H1 (cell line): ENCODE data around the gene FARS2. TPM values are rescaled to one million over a fixed set of nuclear protein-coding genes. Genes with fewer than 3 reads are reported as not detected.

Source experiments
- CTCF ChIA-PET: fragments of 300-600 bp; sonication (Branson Sonifier 250); formaldehyde crosslinking; loops from one replicate; lab custom pipeline; 2021; ENCODE audit not compliant: partially characterized antibody; lab: Charles Lee
- POLR2A ChIA-PET: fragments of 300-600 bp; sonication (Branson Sonifier 250); formaldehyde crosslinking; loops from one replicate; lab custom pipeline; 2021; ENCODE audit warnings: inconsistent platforms; ENCODE audit not compliant: partially characterized antibody; lab: Charles Lee
- DNase-seq, 2 experiments: peaks; one replicate each; pipeline versions ENCODE4 v3.0.0 to v3.0.0-alpha.2; 2010 to 2022; ENCODE audit warnings: low spot score in 2 of 2, low read depth in 1 of 2, mixed read lengths in 1 of 2
- FAIRE-seq: peaks from 2 replicates; lab custom pipeline; 2011; peaks lifted over from hg19 to GRCh38; lab: Jason Lieb, UNC
- H2AFZ ChIP-seq: 2 replicates; pipeline ENCODE4 v1.8.1; 2012; ENCODE audit warnings: low read length, inconsistent platforms
- H2AK5ac ChIP-seq: 2 replicates; pipeline ENCODE4 v1.6.1; 2013; ENCODE audit warnings: low read depth, low read length
- H2BK120ac ChIP-seq: replicated peaks from 2 replicates; pipeline ENCODE3; 2013; ENCODE audit warnings: low read depth, low read length, inconsistent platforms
- H2BK12ac ChIP-seq: 2 replicates; pipeline ENCODE4 v1.6.1; 2013; ENCODE audit warnings: low read depth, low read length
- H2BK15ac ChIP-seq: 2 replicates; pipeline ENCODE4 v1.6.1; 2013; ENCODE audit warnings: low read length
- H2BK20ac ChIP-seq: 2 replicates; pipeline ENCODE4 v1.6.1; 2013; ENCODE audit warnings: low read length
- H2BK5ac ChIP-seq: 2 replicates; pipeline ENCODE4 v1.6.1; 2013; ENCODE audit warnings: low read depth, low read length
- H3K14ac ChIP-seq: 2 replicates; pipeline ENCODE4 v1.6.1; 2013; ENCODE audit warnings: inconsistent platforms; ENCODE audit not compliant: insufficient read length
- H3K18ac ChIP-seq: 2 replicates; pipeline ENCODE4 v1.6.1; 2013; ENCODE audit warnings: low read length; ENCODE audit errors: extremely low read depth
- H3K23ac ChIP-seq: 2 replicates; pipeline ENCODE4 v1.6.1; 2013; ENCODE audit warnings: inconsistent platforms; ENCODE audit not compliant: insufficient read length
- H3K23me2 ChIP-seq: 2 replicates; pipeline ENCODE4 v1.6.1; 2013; ENCODE audit warnings: low read depth, low read length
- H3K27ac ChIP-seq: 2 replicates; pipeline ENCODE4 v1.6.1; 2011; ENCODE audit warnings: low read depth, low read length, inconsistent platforms
- H3K27me3 ChIP-seq, 4 experiments: replicated peaks in 1 of 4; 1 replicate in 1 of 4; 2 replicates in 3 of 4; pipeline versions ENCODE4 v1.6.1 to v1.8.1; 2011 to 2013; ENCODE audit warnings: low read length in 3 of 4, mild to moderate bottlenecking in 3 of 4, inconsistent platforms in 2 of 4, mixed read lengths in 2 of 4, moderate library complexity in 1 of 4; ENCODE audit not compliant: control insufficient read depth in 3 of 4, insufficient read depth in 3 of 4; ENCODE audit errors: extremely low read depth in 1 of 4
- H3K36me3 ChIP-seq, 4 experiments: 2 replicates each; pipeline versions ENCODE4 v1.6.1 to v1.8.1; 2011 to 2013; ENCODE audit warnings: mild to moderate bottlenecking in 4 of 4, low read length in 3 of 4, moderate library complexity in 2 of 4, control low read depth in 1 of 4, inconsistent platforms in 1 of 4; ENCODE audit not compliant: insufficient read depth in 4 of 4, control insufficient read depth in 2 of 4
- H3K4ac ChIP-seq: replicated peaks from 2 replicates; pipeline ENCODE3; 2013; ENCODE audit warnings: low read length, low read depth, mixed read lengths, inconsistent platforms; ENCODE audit not compliant: insufficient read length
- H3K4me1 ChIP-seq, 4 experiments: replicated peaks in 1 of 4; 1 replicate in 1 of 4; 2 replicates in 3 of 4; pipeline versions ENCODE4 v1.6.1 to v1.8.1; 2011 to 2013; ENCODE audit warnings: low read length in 3 of 4, inconsistent platforms in 2 of 4, mixed read lengths in 1 of 4; ENCODE audit not compliant: insufficient read depth in 4 of 4, control insufficient read depth in 3 of 4
- H3K4me2 ChIP-seq, 2 experiments: 2 replicates each; pipeline versions ENCODE4 v1.6.1 to v1.8.1; 2011 to 2013; ENCODE audit warnings: low read depth in 2 of 2, low read length in 2 of 2, control low read depth in 1 of 2, inconsistent platforms in 1 of 2, mild to moderate bottlenecking in 1 of 2; ENCODE audit not compliant: insufficient read depth in 1 of 2
- H3K4me3 ChIP-seq, 4 experiments: fragments of 200-600, 300-600 bp in 1 of 4; sonication (generic), shearing (Covaris generic), sonication (Bioruptor Twin) in 1 of 4; 2 replicates each; pipeline versions ENCODE4 v1.5.1 to v1.8.1; 2011 to 2016; ENCODE audit warnings: low read length in 4 of 4, low read depth in 3 of 4, control low read depth in 2 of 4, inconsistent platforms in 2 of 4, mild to moderate bottlenecking in 2 of 4, mixed read lengths in 1 of 4, moderate library complexity in 1 of 4; ENCODE audit not compliant: insufficient read depth in 2 of 4; ENCODE audit errors: extremely low read depth in 1 of 4
- H3K56ac ChIP-seq: replicated peaks from 2 replicates; pipeline ENCODE3; 2013; ENCODE audit warnings: low read depth, mild to moderate bottlenecking, mixed read lengths, low read length, inconsistent platforms; ENCODE audit not compliant: insufficient read length
- H3K79me1 ChIP-seq: 2 replicates; pipeline ENCODE4 v1.6.1; 2013; ENCODE audit warnings: low read depth, low read length, control low read depth
- H3K79me2 ChIP-seq, 2 experiments: 2 replicates each; pipeline versions ENCODE4 v1.6.1 to v1.8.1; 2012 to 2013; ENCODE audit warnings: low read length in 2 of 2, mild to moderate bottlenecking in 2 of 2, inconsistent platforms in 1 of 2; ENCODE audit not compliant: insufficient read depth in 2 of 2, control insufficient read depth in 1 of 2
- H3K9ac ChIP-seq, 4 experiments: replicated peaks in 1 of 4; 1 replicate in 1 of 4; 2 replicates in 3 of 4; pipeline versions ENCODE4 v1.6.1 to v1.8.1; 2011 to 2013; ENCODE audit warnings: low read depth in 3 of 4, low read length in 3 of 4, control low read depth in 2 of 4, mild to moderate bottlenecking in 2 of 4, moderate library complexity in 2 of 4, inconsistent platforms in 1 of 4; ENCODE audit errors: extremely low read depth in 1 of 4
- H3K9me3 ChIP-seq, 2 experiments: 2 replicates each; pipeline versions ENCODE4 v1.6.1 to v1.8.1; 2012 to 2013; ENCODE audit warnings: mild to moderate bottlenecking in 2 of 2, moderate library complexity in 2 of 2, control low read depth in 1 of 2, inconsistent platforms in 1 of 2, low read depth in 1 of 2, low read length in 1 of 2, mixed read lengths in 1 of 2; ENCODE audit not compliant: insufficient read depth in 2 of 2
- H4K20me1 ChIP-seq, 2 experiments: replicated peaks in 1 of 2; 2 replicates each; pipeline versions ENCODE3 to v1.8.1; 2011 to 2013; ENCODE audit warnings: inconsistent platforms in 2 of 2, low read length in 2 of 2, mild to moderate bottlenecking in 1 of 2; ENCODE audit not compliant: insufficient read depth in 2 of 2, control insufficient read depth in 1 of 2
- H4K5ac ChIP-seq: 2 replicates; pipeline ENCODE4 v1.6.1; 2013; ENCODE audit warnings: low read length, low read depth, mixed read lengths, inconsistent platforms; ENCODE audit not compliant: insufficient read length
- H4K8ac ChIP-seq: 2 replicates; pipeline ENCODE4 v1.8.0; 2013; ENCODE audit warnings: mild to moderate bottlenecking, moderate library complexity, low read length, inconsistent platforms; ENCODE audit not compliant: insufficient read depth; ENCODE audit errors: extremely low read depth
- H4K91ac ChIP-seq: replicated peaks from 2 replicates; pipeline ENCODE3; 2013; ENCODE audit warnings: low read length, mixed read lengths, inconsistent platforms; ENCODE audit not compliant: insufficient read length
- BACH1 ChIP-seq: IDR thresholded peaks from 2 replicates; pipeline ENCODE4 v1.6.1; 2012; ENCODE audit warnings: low read length, improper control_type of control experiment
- CHD2 ChIP-seq: IDR thresholded peaks from 2 replicates; pipeline ENCODE4 v1.6.1; 2012; ENCODE audit warnings: low read length, improper control_type of control experiment
- GABPA ChIP-seq: IDR thresholded peaks from 2 replicates; pipeline ENCODE4 v1.6.1; 2011; ENCODE audit warnings: mild to moderate bottlenecking, low read length, moderate library complexity, borderline replicate concordance; ENCODE audit not compliant: insufficient read depth
- HDAC6 ChIP-seq: IDR thresholded peaks from one replicate; pipeline ENCODE4 v1.7.1; 2012; ENCODE audit warnings: low read depth, mild to moderate bottlenecking, inconsistent platforms, low read length, moderate library complexity
- JUN ChIP-seq: IDR thresholded peaks from 2 replicates; pipeline ENCODE4 v1.6.1; 2011; ENCODE audit warnings: low read depth, mild to moderate bottlenecking, improper control_type of control experiment, low read length
- KDM4A ChIP-seq: IDR thresholded peaks from one replicate; pipeline ENCODE4 v1.7.1; 2012; ENCODE audit warnings: low read depth, mild to moderate bottlenecking, moderate library complexity, low read length, inconsistent platforms; ENCODE audit not compliant: severe bottlenecking
- KDM5A ChIP-seq: fragments of 200-600 bp; IDR thresholded peaks from 2 replicates; pipeline ENCODE4 v1.7.1; 2012; ENCODE audit warnings: mild to moderate bottlenecking, low read length, inconsistent platforms, mixed read lengths
- NRF1 ChIP-seq: IDR thresholded peaks from 2 replicates; pipeline ENCODE4 v1.6.1; 2011; ENCODE audit warnings: mild to moderate bottlenecking, low read depth, low read length, improper control_type of control experiment
- RBBP5 ChIP-seq: IDR thresholded peaks from 2 replicates; pipeline ENCODE4 v1.7.1; 2012; ENCODE audit warnings: low read depth, mild to moderate bottlenecking, inconsistent platforms, low read length, moderate library complexity, borderline replicate concordance
- SIN3A ChIP-seq, 2 experiments: IDR thresholded peaks in 1 of 2; conservative IDR thresholded peaks in 1 of 2; 2 replicates each; pipeline ENCODE4 v1.6.1; 2011 to 2012; ENCODE audit warnings: low read length in 2 of 2, improper control_type of control experiment in 1 of 2, low read depth in 1 of 2, mild to moderate bottlenecking in 1 of 2
- TBP ChIP-seq: IDR thresholded peaks from 2 replicates; pipeline ENCODE4 v1.6.1; 2011; ENCODE audit warnings: low read depth, low read length, improper control_type of control experiment
- WGBS, 2 experiments: shearing (Covaris generic) in 1 of 2; methylation state at CpG; one replicate each; pipeline versions ENCODE4 v1.1.6 to v1.1.7; 2013 to 2015; ENCODE audit warnings: low lambda C conversion rate in 2 of 2, mixed read lengths in 2 of 2, inconsistent platforms in 1 of 2, low coverage in 1 of 2, missing lambda C conversion rate in 1 of 2; ENCODE audit not compliant: insufficient replicate concordance in 2 of 2, insufficient coverage in 1 of 2, insufficient read length in 1 of 2; ENCODE audit errors: extremely low coverage in 1 of 2, missing lambda C conversion rate in 1 of 2; 5-methylcytosine and 5-hydroxymethylcytosine counted together
- polyA plus RNA-seq, 7 experiments: library from polyadenylated mRNA; depleted of rRNA in 3 of 7; stranded (reverse) in 5 of 7; unstranded in 2 of 7; fragments of >200 nt in 5 of 7; fragments of 200-250 nt in 2 of 7; gene quantifications; 1 replicate in 5 of 7; 2 replicates in 1 of 7; 4 replicates in 1 of 7; pipeline versions ENCODE4 v1.2.1 to v1.2.3, GENCODE V29; 2011 to 2013; ENCODE audit warnings: missing spikeins in 2 of 7, mixed read lengths in 2 of 7
- total RNA-seq: library from RNA; stranded (reverse); fragmentation: NEBNext Ultra II Directional; extraction: Animal tissue kit (Norgen Biotek cat#: 25700); gene quantifications from 2 replicates; pipeline ENCODE4 v1.2.1, GENCODE V29; 2021
- TF ChIP-seq, protein P1 (sequence below), 3 experiments: IDR thresholded peaks; 1 replicate in 2 of 3; 2 replicates in 1 of 3; pipeline versions ENCODE4 v1.5.1 to v1.6.1; 2011; ENCODE audit warnings: low read length in 3 of 3, mild to moderate bottlenecking in 3 of 3, inconsistent platforms in 2 of 3, low read depth in 1 of 3, moderate library complexity in 1 of 3; ENCODE audit not compliant: insufficient read depth in 1 of 3; ENCODE audit errors: control extremely low read depth in 1 of 3

The FARS2 gene
- total and polyA plus RNA-seq, 2 of the 8 experiments (the other 6 are each of a cell fraction or from before 2014, with no cell fraction given) = 11.7 to 14.4 TPM

GRCh38 chr6:5778906-5779305 is 517.6 kb downstream of the FARS2 start:
- no peak overlapping the region for H2BK15ac ChIP-seq
- H2AK5ac ChIP-seq = no peak overlapping the region
- H3K27ac ChIP-seq = no peak overlapping the region
- no peaks in the 10 kb centered on the region for H3K79me1 ChIP-seq
- 91% methylated on average over 7 of the region's 7 CpGs; no CpG with 5 or more reads in 1 of the 2 experiments for WGBS, 2 experiments
- no peaks in the 10 kb centered on the region for H3K27me3 ChIP-seq
- H3K4me3 ChIP-seq = no peak overlapping the region
- no peaks in the 10 kb centered on the region for H4K20me1 ChIP-seq
- H3K9ac ChIP-seq = no peak overlapping the region
- no peak overlapping the region for H2BK12ac ChIP-seq
- no peak overlapping the region for H4K91ac ChIP-seq
- no peak overlapping the region for H2BK20ac ChIP-seq
- H3K79me2 ChIP-seq = no peaks in the 10 kb centered on the region
- no peak overlapping the region for H3K14ac ChIP-seq
- ChIA-PET POLR2A (no interaction called here), CTCF (interaction anchor here (0.6 to 1.6 kb wide), 5 partner anchors 13 to 355 kb away, joined by 3 to 5 read pairs (median 3); no protein-coding TSS in a partner anchor)
- no peaks in the 10 kb centered on the region for H3K23me2 ChIP-seq
- H2BK120ac ChIP-seq = no peak overlapping the region
- H3K36me3 ChIP-seq = no peaks in the 10 kb centered on the region
- no peak overlapping the region for H3K23ac ChIP-seq
- H3K56ac ChIP-seq = no peak overlapping the region
- no peak overlapping the region for H4K5ac ChIP-seq
- no peak overlapping the region for H3K4me2 ChIP-seq
- H4K8ac ChIP-seq = no peak overlapping the region
- FAIRE-seq (no peak), DNase-seq (no peak)
- H3K4ac ChIP-seq = no peak overlapping the region
- no peak overlapping the region for H3K18ac ChIP-seq
- H2BK5ac ChIP-seq = no peak overlapping the region
- no peaks in the 10 kb centered on the region for H3K9me3 ChIP-seq
- H3K4me1 ChIP-seq = peaks cover 1 to 9% (median 5%) of the 10 kb centered on the region in 4 experiments; a peak in 5 of 7 replicates
- H2AFZ ChIP-seq = no peak overlapping the region
- TF ChIP-seq NRF1 = no peak
- no peak for TF ChIP-seq GABPA
- TF ChIP-seq KDM4A = no peak
- no peak for TF ChIP-seq RBBP5
- TF ChIP-seq CHD2 = no peak
- TF ChIP-seq HDAC6 = no peak
- no peak for TF ChIP-seq JUN
- TF ChIP-seq SIN3A (conservative IDR thresholded peaks at IDR 0.05 in 1 of 2, IDR thresholded peaks at IDR 0.05 in 1 of 2; ENCODE audit: low read depth in 1 of 2, low read length in 2 of 2) = no peak
- TF ChIP-seq TBP = no peak
- TF ChIP-seq KDM5A = no peak
- TF ChIP-seq BACH1 = no peak
- TF ChIP-seq, protein P1, sequence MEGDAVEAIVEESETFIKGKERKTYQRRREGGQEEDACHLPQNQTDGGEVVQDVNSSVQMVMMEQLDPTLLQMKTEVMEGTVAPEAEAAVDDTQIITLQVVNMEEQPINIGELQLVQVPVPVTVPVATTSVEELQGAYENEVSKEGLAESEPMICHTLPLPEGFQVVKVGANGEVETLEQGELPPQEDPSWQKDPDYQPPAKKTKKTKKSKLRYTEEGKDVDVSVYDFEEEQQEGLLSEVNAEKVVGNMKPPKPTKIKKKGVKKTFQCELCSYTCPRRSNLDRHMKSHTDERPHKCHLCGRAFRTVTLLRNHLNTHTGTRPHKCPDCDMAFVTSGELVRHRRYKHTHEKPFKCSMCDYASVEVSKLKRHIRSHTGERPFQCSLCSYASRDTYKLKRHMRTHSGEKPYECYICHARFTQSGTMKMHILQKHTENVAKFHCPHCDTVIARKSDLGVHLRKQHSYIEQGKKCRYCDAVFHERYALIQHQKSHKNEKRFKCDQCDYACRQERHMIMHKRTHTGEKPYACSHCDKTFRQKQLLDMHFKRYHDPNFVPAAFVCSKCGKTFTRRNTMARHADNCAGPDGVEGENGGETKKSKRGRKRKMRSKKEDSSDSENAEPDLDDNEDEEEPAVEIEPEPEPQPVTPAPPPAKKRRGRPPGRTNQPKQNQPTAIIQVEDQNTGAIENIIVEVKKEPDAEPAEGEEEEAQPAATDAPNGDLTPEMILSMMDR (IDR thresholded peaks at IDR 0.05; ENCODE audit: control extremely low read depth in 1 of 3, insufficient read depth in 1 of 3, low read depth in 1 of 3, low read length in 3 of 3) = no peak
